Muscle layer of colon (tissue), 2 donors: Measurements from ENCODE around the gene ANXA8.
"Not testable (repeated sequence)": the region's sequence is repeated elsewhere in the genome, so short reads cannot be mapped to it uniquely, and the experiment has no call there.

Source experiments
- H3K27ac ChIP-seq: one replicate; pipeline ENCODE4 v1.7.0; 2013; ENCODE audit warnings: low read depth, mild to moderate bottlenecking, low read length, moderate library complexity
- H3K27me3 ChIP-seq, 2 donors: one replicate each; pipeline ENCODE4 v1.7.0; 2013; ENCODE audit warnings: low read length in 2 of 2, mild to moderate bottlenecking in 2 of 2; ENCODE audit not compliant: insufficient read depth in 2 of 2, control insufficient read depth in 1 of 2
- H3K36me3 ChIP-seq: one replicate; pipeline ENCODE4 v1.7.0; 2013; ENCODE audit warnings: mild to moderate bottlenecking, low read length; ENCODE audit not compliant: insufficient read depth
- H3K4me1 ChIP-seq: one replicate; pipeline ENCODE4 v1.7.0; 2013; ENCODE audit warnings: mild to moderate bottlenecking, low read length; ENCODE audit not compliant: insufficient read depth
- H3K4me3 ChIP-seq, 2 donors: one replicate each; pipeline ENCODE4 v1.7.0; 2013; ENCODE audit warnings: low read length in 2 of 2, low read depth in 1 of 2, mild to moderate bottlenecking in 1 of 2, moderate library complexity in 1 of 2
- H3K9ac ChIP-seq: one replicate; pipeline ENCODE4 v1.7.0; 2013; ENCODE audit warnings: low read length
- H3K9me3 ChIP-seq: one replicate; pipeline ENCODE4 v1.7.0; 2013; ENCODE audit warnings: mild to moderate bottlenecking, low read length
- donor health status: abdominal sarcoma.
- donor health status: Adenocarcinoma of cecum.

Gene ANXA8

GRCh38 chr10:47483923-47484322 is at the start of gene ANXA8:
Gene ANXA8 (minus strand): TSS chr10:47484115. CDS start chr10:47483933, 182 bp downstream.
- not testable (repeated sequence) for H3K9me3 ChIP-seq, H3K27me3 ChIP-seq, H3K9ac ChIP-seq, H3K36me3 ChIP-seq, H3K27ac ChIP-seq, H3K4me1 ChIP-seq, H3K4me3 ChIP-seq

DNA sequence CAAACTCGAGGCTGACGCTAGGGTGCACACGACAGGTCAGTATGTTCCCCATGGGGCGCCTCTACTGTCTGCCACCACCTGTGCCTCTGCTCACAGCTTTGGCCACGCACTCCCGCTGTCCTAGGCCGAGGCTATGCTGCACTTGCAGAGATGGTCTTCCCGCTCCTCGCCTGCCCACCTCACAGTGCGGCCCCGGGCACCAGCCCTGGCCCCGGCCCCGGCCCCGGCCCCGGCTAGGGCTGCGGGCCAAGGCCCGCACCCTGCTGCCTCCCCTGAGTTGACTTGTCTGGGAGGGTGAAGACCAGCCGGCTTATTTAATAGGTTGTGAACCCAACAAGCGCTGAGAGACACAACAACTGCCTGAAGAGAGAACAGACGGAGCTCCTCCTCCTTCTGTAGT is 39.6 kb upstream of the ANXA8 start, which contains the start of gene AGAP9:
AGAP9 (minus strand) TSS at position 164 of the 400 bp plus-strand sequence; CDS start at position 52, 112 bp downstream.
- not testable (repeated sequence) for H3K27ac ChIP-seq, H3K36me3 ChIP-seq, H3K9me3 ChIP-seq, H3K4me1 ChIP-seq, H3K4me3 ChIP-seq, H3K9ac ChIP-seq, H3K27me3 ChIP-seq

GRCh38 chr10:47502313-47502712 is 18.4 kb upstream of the ANXA8 start:
- not testable (repeated sequence) for H3K27me3 ChIP-seq, H3K4me3 ChIP-seq, H3K27ac ChIP-seq, H3K9ac ChIP-seq, H3K4me1 ChIP-seq, H3K36me3 ChIP-seq, H3K9me3 ChIP-seq

GRCh38 chr10:47494226-47494625 is 10.3 kb upstream of the ANXA8 start:
- H3K4me1 ChIP-seq, H3K27ac ChIP-seq, H3K9me3 ChIP-seq, H3K27me3 ChIP-seq, H3K4me3 ChIP-seq, H3K36me3 ChIP-seq, H3K9ac ChIP-seq: not testable (repeated sequence)

DNA sequence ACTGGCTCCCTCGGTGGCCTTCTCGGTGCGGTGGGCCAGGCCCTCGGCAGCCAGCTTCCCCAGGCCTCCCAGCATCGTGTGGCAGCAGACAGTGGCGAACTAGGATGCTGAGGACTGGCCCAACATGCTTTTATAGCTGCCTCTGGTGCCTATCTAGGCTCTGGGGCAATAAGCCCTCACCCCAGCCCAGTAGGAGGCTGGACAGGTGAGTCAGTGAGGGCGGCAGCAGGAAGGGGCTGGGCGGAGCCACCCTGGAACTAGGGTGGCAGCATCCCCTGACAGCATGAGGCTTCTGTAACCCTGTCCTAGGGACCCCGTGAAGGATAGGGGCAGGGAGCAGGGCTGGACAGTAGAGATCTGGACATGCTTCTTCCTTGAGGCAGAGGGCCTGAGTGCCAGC is 7.7 kb upstream of the ANXA8 start, which contains the start of gene FAM25G:
FAM25G (minus strand) TSS at position 101 of the 400 bp plus-strand sequence; CDS start at position 75, 26 bp downstream.
- H3K9me3 ChIP-seq, H3K4me1 ChIP-seq, H3K27ac ChIP-seq, H3K4me3 ChIP-seq, H3K9ac ChIP-seq, H3K27me3 ChIP-seq, H3K36me3 ChIP-seq: not testable (repeated sequence)

DNA sequence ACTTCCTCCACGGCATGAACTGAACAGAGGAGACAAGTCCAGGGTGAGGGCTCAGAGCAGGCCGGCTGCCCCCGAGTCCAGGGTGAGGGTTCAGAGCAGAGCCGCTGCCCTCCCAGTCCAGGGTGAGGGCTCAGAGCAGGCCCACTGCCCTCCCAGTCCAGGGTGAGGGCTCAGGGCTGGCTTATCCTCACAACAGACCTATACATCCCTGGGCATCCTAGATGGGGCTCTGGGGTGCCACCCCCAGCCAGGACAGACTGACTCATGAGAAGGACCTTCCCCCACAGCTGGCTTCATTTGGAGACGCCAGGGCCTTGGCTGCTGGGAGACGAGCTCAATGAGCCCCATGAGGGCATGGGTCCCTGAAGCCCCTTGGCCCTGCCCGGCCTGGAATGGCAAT is 5.7 kb upstream of the ANXA8 start:
- not testable (repeated sequence) for H3K4me1 ChIP-seq, H3K36me3 ChIP-seq, H3K9ac ChIP-seq

DNA sequence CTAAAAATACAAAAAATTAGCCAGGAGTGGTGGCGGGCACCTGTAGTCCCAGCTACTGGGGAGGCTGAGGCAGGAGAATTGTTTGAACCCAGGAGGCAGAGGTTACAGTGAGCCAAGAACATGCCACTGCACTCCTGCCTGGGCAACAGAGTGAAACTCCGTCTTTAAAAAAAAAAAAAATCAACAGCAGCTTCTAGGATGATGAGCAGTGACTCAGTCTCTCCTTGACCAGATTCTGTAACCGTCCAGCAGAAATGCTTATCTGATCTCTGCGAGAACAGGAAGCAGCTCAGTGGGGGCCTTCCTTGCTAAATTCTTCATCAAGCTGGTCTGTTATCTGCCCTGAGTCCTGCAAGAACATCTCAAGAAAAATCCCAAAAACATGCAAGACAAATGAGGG is 2.0 kb upstream of the ANXA8 start:
- H3K9ac ChIP-seq, H3K4me1 ChIP-seq, H3K36me3 ChIP-seq, H3K4me3 ChIP-seq, H3K27me3 ChIP-seq, H3K9me3 ChIP-seq, H3K27ac ChIP-seq: not testable (repeated sequence)

More for the DNA sequence above, 5.7 kb upstream of the ANXA8 start:
- H3K27me3 ChIP-seq, H3K4me3 ChIP-seq, H3K9me3 ChIP-seq, H3K27ac ChIP-seq: not testable (repeated sequence)

- not testable (repeated sequence) for H3K27ac ChIP-seq, H3K9ac ChIP-seq, H3K36me3 ChIP-seq, H3K4me1 ChIP-seq, H3K27me3 ChIP-seq, H3K4me3 ChIP-seq, H3K9me3 ChIP-seq
Measured at GRCh38 chr10:47484786-47485185, 871 bp upstream of the ANXA8 start.

- not testable (repeated sequence) for H3K36me3 ChIP-seq, H3K27ac ChIP-seq, H3K4me1 ChIP-seq, H3K27me3 ChIP-seq, H3K9ac ChIP-seq, H3K9me3 ChIP-seq, H3K4me3 ChIP-seq
Measured at GRCh38 chr10:47482367-47482766, 1.5 kb downstream of the ANXA8 start.

DNA sequence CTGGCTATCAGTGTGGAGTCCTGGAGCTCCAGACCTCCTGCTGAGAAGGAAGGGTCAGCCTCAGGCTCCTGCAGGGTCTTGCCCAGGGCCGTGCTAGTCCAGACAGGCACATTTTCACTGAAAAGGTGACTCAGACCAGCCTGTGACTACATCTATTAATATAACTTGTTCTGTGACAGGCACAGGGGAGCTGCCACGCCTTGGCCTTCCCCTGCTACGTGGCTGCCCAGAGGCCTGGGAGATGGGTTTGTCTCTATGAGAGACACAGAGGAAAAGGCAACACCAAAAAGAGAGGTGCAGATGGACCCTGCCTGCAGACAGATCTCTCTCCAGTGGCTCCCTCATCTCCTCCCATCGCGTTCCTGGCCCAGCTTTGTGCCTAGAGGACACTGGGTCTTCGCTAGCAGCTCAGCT is 2.1 kb downstream of the ANXA8 start:
- not testable (repeated sequence) for H3K27me3 ChIP-seq, H3K9ac ChIP-seq, H3K4me3 ChIP-seq, H3K27ac ChIP-seq, H3K4me1 ChIP-seq, H3K9me3 ChIP-seq, H3K36me3 ChIP-seq

DNA sequence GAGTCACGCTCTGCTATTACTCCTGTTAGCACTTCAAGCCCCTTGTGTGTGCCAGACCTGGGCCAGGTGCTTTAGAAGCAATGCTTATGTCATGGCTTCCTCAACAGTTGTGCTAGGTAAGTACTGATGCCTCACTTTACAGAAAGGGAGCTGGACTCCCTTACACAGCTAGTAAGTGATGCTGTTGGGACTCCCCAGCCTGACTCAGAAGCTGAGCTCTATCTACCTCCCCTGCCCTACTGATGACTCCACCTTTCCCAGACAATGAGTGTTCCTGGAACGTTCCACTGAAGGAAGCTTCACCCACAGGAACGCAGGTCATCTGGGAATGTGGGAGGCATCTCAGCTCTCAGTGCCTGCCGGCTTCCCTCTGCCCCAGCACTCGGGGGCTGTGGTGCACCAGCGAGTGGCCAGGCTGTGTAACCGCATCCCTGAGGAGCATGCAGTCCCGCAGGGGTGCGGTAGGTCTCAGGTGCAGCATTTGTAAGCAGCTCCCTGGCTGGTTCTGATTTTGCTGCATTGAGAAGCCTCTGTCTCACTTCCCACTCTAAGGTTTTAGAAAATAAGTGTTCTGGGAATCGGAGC is 2.6 kb downstream of the ANXA8 start:
- not testable (repeated sequence) for H3K27ac ChIP-seq, H3K4me1 ChIP-seq, H3K4me3 ChIP-seq, H3K9ac ChIP-seq, H3K36me3 ChIP-seq, H3K27me3 ChIP-seq, H3K9me3 ChIP-seq

- not testable (repeated sequence) for H3K9ac ChIP-seq, H3K9me3 ChIP-seq, H3K27me3 ChIP-seq, H3K4me3 ChIP-seq, H3K4me1 ChIP-seq, H3K27ac ChIP-seq, H3K36me3 ChIP-seq
Measured at GRCh38 chr10:47480133-47480532, 3.8 kb downstream of the ANXA8 start.
